MM.1S (cell line): ENCODE measurements around the gene CXorf49.
"Not testable (repeated sequence)": the region's sequence is repeated elsewhere in the genome, so short reads cannot be mapped to it uniquely, and the experiment has no call there.

Experiments
- DNase-seq: peaks from one replicate; pipeline ENCODE4 v3.0.0-alpha.2; 2015
- H2AFZ ChIP-seq: fragments of 300-600 bp; sonication (generic); 2 replicates; pipeline ENCODE4 v1.6.0; 2016; ENCODE audit warnings: antibody characterized with exemption, low read length
- H3F3A ChIP-seq: fragments of 300-600 bp; sonication (generic); 2 replicates; pipeline ENCODE4 v1.6.1; 2016; ENCODE audit warnings: mild to moderate bottlenecking, antibody characterized with exemption, low read length, moderate library complexity, mixed read lengths; ENCODE audit not compliant: insufficient read depth
- H3K27ac ChIP-seq: fragments of 300-600 bp; sonication (generic); 2 replicates; pipeline ENCODE4 v1.5.1; 2016; ENCODE audit warnings: mild to moderate bottlenecking, low read length
- H3K27me3 ChIP-seq: fragments of 300-600 bp; sonication (generic); replicated peaks from 2 replicates; pipeline ENCODE4 v1.6.0; 2016; ENCODE audit warnings: low read length; ENCODE audit not compliant: insufficient read depth
- H3K36me3 ChIP-seq: fragments of 300-600 bp; sonication (generic); replicated peaks from 2 replicates; pipeline ENCODE4 v1.6.1; 2016; ENCODE audit warnings: mild to moderate bottlenecking, low read length, mixed read lengths; ENCODE audit not compliant: insufficient read depth
- H3K4me1 ChIP-seq: fragments of 300-600 bp; sonication (generic); 2 replicates; pipeline ENCODE4 v1.6.1; 2016; ENCODE audit warnings: low read length, mixed read lengths
- H3K4me2 ChIP-seq: fragments of 300-600 bp; sonication (generic); 2 replicates; pipeline ENCODE4 v1.6.0; 2016; ENCODE audit warnings: low read depth, low read length
- H3K4me3 ChIP-seq: fragments of 300-600 bp; sonication (generic); 2 replicates; pipeline ENCODE4 v1.5.1; 2016; ENCODE audit warnings: low read length, mixed read lengths
- H3K79me2 ChIP-seq: fragments of 300-600 bp; sonication (generic); 2 replicates; pipeline ENCODE4 v1.6.1; 2016; ENCODE audit warnings: mixed run types, low read length, mixed read lengths
- H3K9ac ChIP-seq: fragments of 300-600 bp; sonication (generic); 2 replicates; pipeline ENCODE4 v1.6.1; 2016; ENCODE audit warnings: low read length, mixed read lengths
- H3K9me2 ChIP-seq: fragments of 300-600 bp; sonication (generic); replicated peaks from 2 replicates; pipeline ENCODE4 v1.6.1; 2016; ENCODE audit warnings: mild to moderate bottlenecking, low read length, mixed read lengths; ENCODE audit not compliant: insufficient read depth
- H3K9me3 ChIP-seq: fragments of 300-600 bp; sonication (generic); replicated peaks from 2 replicates; pipeline ENCODE4 v1.6.1; 2016; ENCODE audit warnings: mild to moderate bottlenecking, low read length, mixed read lengths; ENCODE audit not compliant: insufficient read depth
- H4K20me1 ChIP-seq: fragments of 300-600 bp; sonication (generic); 2 replicates; pipeline ENCODE4 v1.6.1; 2016; ENCODE audit warnings: mild to moderate bottlenecking, low read length, moderate library complexity, mixed read lengths; ENCODE audit not compliant: insufficient read depth

CXorf49 gene

DNA sequence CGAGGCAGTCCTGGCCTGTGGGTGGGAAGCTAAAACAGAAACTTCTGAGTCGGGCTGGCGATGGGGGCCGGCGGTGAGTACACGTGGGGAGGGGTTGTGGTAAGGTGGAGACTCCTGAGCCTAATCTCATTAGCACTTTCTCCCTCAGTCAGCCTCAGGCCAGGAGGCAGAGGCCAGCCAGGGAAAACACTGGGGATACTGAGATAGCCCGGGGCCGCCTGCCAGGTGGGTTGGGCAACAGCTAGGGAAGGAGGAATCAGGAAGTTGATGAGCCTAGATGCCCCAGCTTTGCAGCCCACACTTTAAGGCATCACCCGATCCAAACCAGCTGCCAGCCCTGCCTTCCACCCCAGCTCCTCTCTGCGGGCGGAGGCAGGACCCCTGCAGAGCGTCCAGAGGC, 1.8 kb downstream of the CXorf49 start:
- not testable (repeated sequence) for H3K4me3 ChIP-seq, H3K9me3 ChIP-seq, H3K36me3 ChIP-seq, DNase-seq, H3K27ac ChIP-seq, H3K27me3 ChIP-seq, H2AFZ ChIP-seq, H3K9me2 ChIP-seq, H3K4me1 ChIP-seq, H3K9ac ChIP-seq, H3K79me2 ChIP-seq, H3K4me2 ChIP-seq, H4K20me1 ChIP-seq, H3F3A ChIP-seq

- H3K9me2 ChIP-seq, H3F3A ChIP-seq, H3K9ac ChIP-seq, H2AFZ ChIP-seq, H3K4me2 ChIP-seq, H3K9me3 ChIP-seq, DNase-seq, H3K27ac ChIP-seq, H3K36me3 ChIP-seq, H3K4me3 ChIP-seq, H3K27me3 ChIP-seq, H3K79me2 ChIP-seq, H3K4me1 ChIP-seq, H4K20me1 ChIP-seq: not testable (repeated sequence)
Observed at GRCh38 chrX:71715551-71715950, 2.5 kb downstream of the CXorf49 start.

- H3K9me2 ChIP-seq, H3K9ac ChIP-seq, H3F3A ChIP-seq, DNase-seq, H3K27me3 ChIP-seq, H2AFZ ChIP-seq, H3K79me2 ChIP-seq, H3K4me1 ChIP-seq, H3K27ac ChIP-seq, H3K4me2 ChIP-seq, H4K20me1 ChIP-seq, H3K36me3 ChIP-seq, H3K4me3 ChIP-seq, H3K9me3 ChIP-seq: not testable (repeated sequence)
Observed at GRCh38 chrX:71714064-71714463, 4.0 kb downstream of the CXorf49 start.

- not testable (repeated sequence) for H4K20me1 ChIP-seq, H3K27me3 ChIP-seq
Observed at GRCh38 chrX:71702853-71703252, 15.2 kb downstream of the CXorf49 start.

GRCh38 chrX:71699023-71699344, 19.1 kb downstream of the CXorf49 start:
- H2AFZ ChIP-seq, H3K27me3 ChIP-seq, DNase-seq, H3K9ac ChIP-seq, H3K4me3 ChIP-seq, H3K4me1 ChIP-seq, H4K20me1 ChIP-seq, H3K79me2 ChIP-seq, H3K36me3 ChIP-seq, H3K9me2 ChIP-seq, H3F3A ChIP-seq, H3K9me3 ChIP-seq, H3K27ac ChIP-seq, H3K4me2 ChIP-seq: not testable (repeated sequence)

More at GRCh38 chrX:71702853-71703252, 15.2 kb downstream of the CXorf49 start:
- not testable (repeated sequence) for H3K79me2 ChIP-seq, H3K27ac ChIP-seq, DNase-seq, H2AFZ ChIP-seq, H3K9me3 ChIP-seq, H3K36me3 ChIP-seq, H3K4me3 ChIP-seq, H3K4me2 ChIP-seq, H3K9ac ChIP-seq, H3K4me1 ChIP-seq, H3K9me2 ChIP-seq, H3F3A ChIP-seq

GRCh38 chrX:71698299-71699022, 19.6 kb downstream of the CXorf49 start:
- not testable (repeated sequence) for H3K9ac ChIP-seq, H3K27me3 ChIP-seq, H3K36me3 ChIP-seq, H3K79me2 ChIP-seq, H3K27ac ChIP-seq, H3K9me3 ChIP-seq, H3K4me2 ChIP-seq, H2AFZ ChIP-seq, H3K4me1 ChIP-seq, H3K9me2 ChIP-seq, DNase-seq, H4K20me1 ChIP-seq, H3K4me3 ChIP-seq, H3F3A ChIP-seq

- H3K4me1 ChIP-seq, H4K20me1 ChIP-seq, H3K9me3 ChIP-seq, H3F3A ChIP-seq, H3K27me3 ChIP-seq, H3K4me2 ChIP-seq, H3K27ac ChIP-seq, H3K79me2 ChIP-seq, H3K36me3 ChIP-seq, DNase-seq, H3K4me3 ChIP-seq, H2AFZ ChIP-seq, H3K9me2 ChIP-seq, H3K9ac ChIP-seq: not testable (repeated sequence)
Observed at GRCh38 chrX:71697466-71698298, 20.4 kb downstream of the CXorf49 start.
